ENCODE data around the gene ACER3.
"Not testable (repeated sequence)": the region's sequence is repeated elsewhere in the genome, so short reads cannot be mapped to it uniquely, and the experiment has no call there.

Gene ACER3

DNA sequence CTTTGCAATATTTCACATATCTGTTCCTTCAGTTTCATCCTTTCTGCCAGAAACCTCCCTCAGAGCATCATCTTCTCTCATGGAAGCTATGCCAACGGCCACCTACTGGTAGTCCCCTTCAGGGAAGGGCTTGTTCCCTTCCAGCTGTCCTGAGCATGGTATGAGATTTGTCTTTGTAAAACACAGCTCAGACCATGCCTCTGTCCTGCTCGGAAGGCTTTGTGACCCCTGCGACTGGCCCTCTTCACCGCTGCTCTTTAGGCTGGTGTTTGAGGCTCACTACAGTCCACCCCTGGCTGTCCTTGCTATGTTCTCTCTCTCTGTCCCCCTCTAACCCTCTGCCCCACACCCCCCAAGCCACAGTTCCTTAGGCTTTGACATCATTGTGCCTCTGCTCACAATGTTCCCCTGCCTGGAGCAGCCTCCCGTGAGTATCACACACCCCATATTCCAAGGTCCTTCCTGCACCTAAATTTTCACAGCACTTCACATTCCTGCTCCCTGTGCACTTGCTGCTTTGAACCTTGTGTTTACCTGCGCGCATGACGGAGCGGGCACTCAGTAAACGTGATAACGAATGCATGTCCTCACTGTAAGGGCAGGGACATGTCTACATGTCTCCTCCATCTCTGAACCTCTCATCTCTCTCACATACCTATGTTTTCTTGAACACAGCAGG lies 24.0 kb upstream of the ACER3 start:
- DNase-seq (ENCODE audit: low read depth) = no peak

DNA sequence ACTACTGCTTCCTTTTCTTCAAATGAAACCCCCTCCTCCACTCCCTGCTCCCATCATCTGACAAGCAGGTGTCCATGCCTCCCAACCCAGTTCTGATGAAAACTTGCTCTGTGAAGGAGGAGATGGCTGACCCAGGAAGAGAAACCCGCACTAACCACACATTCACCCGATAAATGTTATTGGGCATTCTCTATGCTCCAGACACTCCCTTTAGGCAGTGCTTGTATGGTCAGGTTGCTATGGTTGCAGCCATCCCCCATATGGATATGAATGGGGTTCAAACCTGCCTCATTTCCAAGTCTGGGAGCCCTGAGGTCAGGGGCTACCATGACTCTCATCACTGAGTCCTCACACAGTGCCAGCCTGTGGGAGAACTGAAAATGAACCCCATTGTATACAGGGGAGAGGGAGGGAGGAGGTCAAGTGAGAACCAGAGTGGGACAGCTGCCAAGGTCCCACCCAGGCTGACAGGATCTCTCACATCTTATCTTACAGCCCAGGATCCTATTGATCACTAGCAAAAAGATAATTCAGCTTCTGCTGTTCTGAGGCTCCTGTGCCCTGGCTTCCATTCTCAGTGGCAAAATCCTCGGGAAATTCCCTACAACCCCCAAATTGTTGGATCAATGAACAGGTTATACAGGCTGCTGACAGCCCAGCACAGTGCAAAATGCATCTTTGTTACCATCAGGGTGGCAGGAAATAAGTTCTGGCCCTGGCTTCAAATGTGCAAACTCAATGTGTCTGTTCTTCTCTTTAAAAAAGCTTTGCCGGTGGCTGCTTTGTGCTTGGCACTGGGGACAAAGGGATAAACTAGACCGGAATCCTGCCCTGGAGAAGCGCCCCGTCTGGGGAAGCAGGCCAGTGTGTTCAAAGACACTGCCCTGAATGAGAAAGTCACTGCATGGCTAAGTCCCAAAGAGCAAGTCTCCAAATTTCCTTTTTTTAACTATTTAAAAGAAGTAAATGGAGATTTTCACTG lies 22.7 kb upstream of the ACER3 start:
- no peak for DNase-seq (ENCODE audit: low read depth)

DNA sequence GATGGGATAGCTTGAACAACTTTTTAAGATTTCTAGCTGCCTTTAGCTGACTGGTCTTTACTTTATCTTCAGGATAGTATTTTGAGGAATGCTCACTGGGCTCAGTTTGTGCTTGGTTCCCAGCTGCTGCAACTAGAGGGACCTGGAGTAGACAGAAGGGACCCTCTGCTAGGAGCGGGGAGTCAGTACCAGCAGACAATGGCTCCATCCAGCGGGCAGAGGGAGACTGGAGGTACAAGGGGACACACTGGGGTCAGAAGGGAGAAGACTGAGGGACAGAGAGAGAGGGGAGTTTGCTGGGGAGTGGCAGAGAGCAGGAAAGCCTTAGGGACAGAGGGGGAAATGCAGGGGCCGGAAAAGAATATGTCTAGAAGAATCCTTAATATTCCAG lies 22.0 kb upstream of the ACER3 start:
- DNase-seq (ENCODE audit: low read depth) = no peak

DNA sequence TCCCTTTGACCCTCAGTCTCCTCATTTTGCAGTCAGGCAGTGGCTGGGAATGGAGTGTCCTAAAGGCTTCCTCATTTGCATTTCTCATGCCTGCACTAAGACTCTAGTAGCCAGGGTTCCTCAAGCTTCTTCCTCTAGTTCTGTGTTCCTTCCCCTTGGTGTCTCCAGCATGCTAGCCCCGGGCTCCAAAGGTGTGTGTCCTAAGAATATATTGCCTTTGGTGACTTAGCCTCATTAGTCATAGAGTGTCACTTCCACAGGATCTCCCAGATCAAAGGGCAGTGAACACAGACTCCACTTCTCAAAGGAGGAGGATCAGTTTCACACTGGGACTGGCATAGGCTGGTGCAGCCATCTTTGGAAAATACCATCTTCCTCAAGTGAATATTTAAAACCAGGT lies 21.4 kb upstream of the ACER3 start:
- no peak for DNase-seq (ENCODE audit: low read depth)

DNA sequence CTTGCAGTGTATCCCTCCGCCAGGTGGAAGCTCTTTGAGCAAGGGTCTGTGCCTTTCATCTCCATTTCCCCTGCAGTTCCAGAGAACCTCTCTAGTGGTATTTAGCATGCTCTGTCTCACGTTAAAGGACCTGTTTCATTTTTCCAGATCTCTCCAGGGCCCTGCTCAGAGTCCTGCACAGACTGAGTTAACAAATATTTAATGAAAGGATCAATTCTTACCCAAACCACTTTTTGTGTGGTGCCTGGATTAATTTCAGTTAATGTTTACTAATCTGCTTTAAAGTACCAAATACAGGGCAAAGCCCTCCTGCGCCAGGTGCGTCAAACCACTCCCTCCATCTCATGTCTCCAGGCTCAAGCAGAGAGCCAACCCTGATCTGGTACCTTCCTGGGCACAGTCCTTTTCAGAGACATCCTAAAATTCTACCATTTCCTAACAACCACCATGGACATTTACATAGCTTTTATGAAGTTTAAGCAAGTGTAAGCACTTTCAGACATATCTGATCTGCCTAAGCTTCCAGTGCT lies 18.7 kb upstream of the ACER3 start:
- no peak for DNase-seq (ENCODE audit: low read depth)

DNA sequence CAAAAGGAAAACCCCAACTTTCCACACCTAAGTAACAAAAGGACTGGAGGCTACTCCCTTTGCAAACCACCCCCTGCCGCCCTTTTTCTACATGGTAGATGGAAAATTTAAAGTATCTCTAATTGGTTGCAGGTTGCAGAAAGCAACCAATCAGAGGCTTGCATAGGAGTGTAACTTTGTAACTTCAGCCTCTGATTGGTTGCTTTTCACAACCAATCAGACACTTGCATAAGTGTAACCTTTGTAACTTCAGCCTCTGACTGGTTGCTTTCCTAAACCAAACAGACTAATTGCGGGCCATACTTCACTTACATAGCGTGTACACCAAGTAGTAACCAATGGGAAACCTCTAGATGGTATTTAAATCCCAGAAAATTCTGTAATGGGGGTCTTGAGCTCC lies 16.8 kb upstream of the ACER3 start:
- DNase-seq (ENCODE audit: low read depth) = no peak

DNA sequence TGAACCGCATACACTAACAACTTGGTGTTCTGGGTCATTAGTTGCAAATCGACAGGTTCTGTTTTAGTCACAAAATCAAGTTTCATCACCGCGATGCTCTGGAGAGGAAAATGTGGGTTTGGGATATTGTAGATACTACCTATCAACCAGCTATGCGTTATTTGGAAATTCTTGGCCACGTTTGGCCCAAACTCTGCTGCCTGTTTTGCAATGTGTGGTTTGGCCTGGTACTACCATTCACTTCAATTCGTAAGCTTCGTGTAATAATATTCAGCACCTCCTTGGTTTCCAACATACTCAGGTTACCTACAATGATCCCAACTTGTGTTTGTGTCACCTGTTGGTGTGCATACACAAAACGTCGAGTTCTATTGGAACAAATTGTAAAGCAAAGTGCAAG lies 16.2 kb upstream of the ACER3 start:
- DNase-seq (ENCODE audit: low read depth) = no peak

DNA sequence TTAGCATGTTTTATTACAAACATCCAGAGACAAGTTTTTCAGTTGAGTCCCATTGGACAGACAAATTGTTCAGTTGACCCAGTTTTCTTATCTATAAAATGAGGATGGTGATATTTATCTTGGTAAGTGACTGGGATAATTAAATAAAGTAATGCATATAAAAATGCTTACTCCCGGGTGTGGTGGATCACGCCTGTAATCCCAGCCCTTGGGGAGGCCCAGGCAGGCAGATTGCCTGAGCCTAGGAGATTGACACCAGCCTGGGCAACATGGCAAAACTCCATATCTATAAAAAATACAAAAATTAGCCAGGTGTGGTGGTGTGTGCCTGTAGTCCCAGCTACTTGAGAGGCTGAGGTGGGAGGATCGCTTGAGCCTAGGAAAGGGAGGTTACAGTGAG lies 15.6 kb upstream of the ACER3 start:
- DNase-seq (ENCODE audit: low read depth) = no peak

DNA sequence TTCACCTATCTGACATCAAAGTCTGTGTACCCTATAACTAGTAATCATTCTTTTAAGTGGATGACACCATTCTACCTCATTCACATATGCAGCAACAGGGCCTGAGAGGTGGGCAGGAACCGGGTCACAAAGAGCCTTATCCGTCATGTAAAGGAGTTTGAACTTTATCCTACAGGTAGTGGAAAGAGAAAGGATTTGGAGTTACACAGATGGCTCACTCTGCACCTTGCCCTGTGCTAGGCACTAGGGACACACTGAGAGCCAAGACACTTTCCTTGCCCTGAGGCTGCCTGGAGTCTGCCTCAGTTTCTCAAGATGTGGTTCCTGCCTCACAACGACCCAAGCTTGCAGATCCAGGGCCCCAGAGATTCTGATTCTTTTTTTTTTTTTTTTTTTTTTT lies 14.3 kb upstream of the ACER3 start:
- no peak for DNase-seq (ENCODE audit: low read depth)

DNA sequence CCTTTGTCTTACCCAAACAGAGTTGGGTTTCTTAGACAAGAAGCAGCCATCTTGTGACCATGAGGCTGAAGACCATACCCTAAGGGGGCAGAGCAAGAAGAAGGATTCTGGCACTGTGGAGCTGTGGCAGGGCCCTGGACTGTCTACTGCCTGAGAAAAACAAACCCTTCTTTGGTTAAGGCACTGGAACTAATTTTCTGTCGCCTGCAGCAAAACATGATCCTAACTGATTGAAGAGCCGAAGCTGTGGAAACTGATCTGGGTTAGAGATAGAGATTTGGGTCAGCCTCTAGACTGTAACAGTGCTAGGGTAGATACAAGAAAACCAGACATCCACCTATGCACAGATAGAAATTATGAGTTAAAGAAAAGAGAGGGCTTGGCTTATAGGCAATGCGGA lies 11.3 kb upstream of the ACER3 start:
- DNase-seq (ENCODE audit: low read depth) = no peak

DNA sequence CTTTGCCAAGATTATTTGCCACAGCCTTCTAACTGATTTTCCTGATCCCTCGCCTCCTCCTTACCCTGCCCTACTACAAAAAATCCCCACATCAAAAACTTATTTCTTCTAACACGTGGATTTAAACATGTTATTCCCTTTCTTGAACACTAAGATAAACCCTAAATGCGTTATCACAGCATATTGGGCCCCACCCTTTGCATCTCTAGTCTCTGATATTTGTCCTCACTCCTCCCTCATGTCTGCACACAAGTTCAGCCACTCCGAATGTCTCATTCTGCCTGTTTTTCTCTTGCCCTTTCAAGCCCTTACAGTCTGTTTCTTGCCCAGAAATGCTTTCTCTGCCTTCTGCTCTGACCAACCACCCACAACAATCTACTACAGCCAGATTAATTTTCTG lies 10.6 kb upstream of the ACER3 start:
- no peak for DNase-seq (ENCODE audit: low read depth)

DNA sequence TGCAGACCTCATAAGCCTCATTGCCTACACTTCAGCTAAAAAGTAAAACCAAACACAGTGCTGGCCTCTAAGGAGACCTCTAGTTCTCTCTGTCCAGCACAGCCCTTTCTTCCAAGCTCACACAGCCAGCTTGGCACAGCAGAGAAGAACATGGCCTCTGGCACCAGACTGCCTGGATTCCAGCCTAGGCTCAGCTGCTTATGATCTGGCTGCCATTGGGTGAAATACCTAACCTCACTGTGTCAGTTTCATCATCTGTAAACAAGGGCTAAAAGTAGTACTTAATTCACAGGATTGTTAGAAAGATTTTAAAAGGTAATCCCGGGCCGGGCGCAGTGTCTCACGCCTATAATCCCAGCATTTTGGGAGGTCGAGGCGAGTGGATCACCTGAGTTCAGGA lies 9.9 kb upstream of the ACER3 start:
- DNase-seq (ENCODE audit: low read depth) = no peak

DNA sequence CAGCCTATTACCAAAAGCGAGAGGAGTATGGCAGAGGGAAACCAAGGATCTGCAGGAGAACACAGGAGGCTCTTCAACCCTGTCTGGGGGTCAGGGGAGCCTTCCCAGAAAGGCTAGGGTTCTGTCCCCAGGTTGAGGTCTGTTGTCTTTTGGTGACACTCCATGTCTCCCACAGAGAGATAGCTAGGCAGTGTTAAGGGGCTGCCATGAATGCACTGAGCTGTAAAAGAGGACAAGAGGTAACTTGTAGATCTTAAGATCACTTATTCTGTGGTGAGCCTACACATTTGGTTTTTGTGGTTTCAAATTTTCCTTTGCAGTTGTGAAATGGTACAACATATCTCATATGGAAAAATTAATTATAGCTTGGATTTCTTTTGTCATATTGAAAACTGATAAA lies 6.0 kb upstream of the ACER3 start:
- no peak for DNase-seq (ENCODE audit: low read depth)

DNA sequence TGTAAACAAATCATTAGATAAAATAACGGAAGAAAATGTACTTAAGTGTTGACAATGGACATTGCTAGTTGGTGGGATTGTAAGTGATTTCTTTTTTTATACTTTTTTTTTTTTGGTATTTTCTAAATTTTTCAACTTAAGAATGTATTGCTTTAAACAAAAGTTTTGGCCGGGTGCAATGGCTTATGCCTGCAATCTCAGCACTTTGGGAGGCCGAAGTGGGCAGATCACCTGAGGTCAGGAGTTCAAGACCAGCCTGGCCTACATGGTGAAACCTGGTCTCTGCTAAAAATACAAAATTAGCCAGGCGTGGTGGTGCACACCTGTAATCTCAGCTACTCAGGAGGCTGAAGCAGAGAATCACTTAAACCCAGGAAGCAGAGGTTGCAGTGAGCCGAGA lies 5.0 kb upstream of the ACER3 start:
- not testable (repeated sequence) for DNase-seq (ENCODE audit: low read depth)

DNA sequence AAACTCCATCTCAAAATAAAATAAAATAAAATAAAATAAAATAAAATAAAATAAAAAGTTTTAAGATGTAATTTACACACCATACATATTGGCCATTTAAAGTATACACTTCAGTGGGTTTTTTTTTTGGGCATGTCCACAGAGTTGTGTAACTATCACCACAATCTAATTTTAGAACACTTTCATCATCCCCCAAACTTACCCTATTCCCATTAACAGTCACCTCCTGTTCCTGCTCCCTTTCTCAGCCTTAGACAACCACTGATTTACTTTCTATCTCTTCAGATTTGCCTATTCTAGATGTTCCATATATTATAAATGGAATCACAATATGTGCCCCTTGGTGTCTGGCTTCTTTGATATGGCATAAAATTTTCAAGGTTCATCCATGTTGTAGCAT lies 4.6 kb upstream of the ACER3 start:
- no peak for DNase-seq (ENCODE audit: low read depth)

DNA sequence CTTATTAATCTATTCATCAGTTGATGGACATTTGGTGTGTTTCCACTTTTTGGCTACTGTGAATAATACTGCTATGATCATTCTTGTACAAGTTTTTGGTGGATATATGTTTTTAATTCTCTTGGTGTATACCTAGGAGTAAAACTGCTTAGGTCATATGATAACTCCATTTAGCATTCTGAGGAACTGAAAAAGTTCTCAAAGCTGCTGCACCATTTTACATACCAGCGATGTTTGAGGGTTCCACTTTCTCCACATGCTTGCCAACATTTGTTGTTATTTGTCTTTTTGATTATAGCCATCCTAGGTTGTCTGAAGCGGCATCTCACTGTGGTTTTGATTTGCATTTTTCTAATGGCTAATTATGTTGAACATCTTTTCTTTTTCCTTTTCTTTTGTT lies 4.1 kb upstream of the ACER3 start:
- DNase-seq (ENCODE audit: low read depth) = no peak

DNA sequence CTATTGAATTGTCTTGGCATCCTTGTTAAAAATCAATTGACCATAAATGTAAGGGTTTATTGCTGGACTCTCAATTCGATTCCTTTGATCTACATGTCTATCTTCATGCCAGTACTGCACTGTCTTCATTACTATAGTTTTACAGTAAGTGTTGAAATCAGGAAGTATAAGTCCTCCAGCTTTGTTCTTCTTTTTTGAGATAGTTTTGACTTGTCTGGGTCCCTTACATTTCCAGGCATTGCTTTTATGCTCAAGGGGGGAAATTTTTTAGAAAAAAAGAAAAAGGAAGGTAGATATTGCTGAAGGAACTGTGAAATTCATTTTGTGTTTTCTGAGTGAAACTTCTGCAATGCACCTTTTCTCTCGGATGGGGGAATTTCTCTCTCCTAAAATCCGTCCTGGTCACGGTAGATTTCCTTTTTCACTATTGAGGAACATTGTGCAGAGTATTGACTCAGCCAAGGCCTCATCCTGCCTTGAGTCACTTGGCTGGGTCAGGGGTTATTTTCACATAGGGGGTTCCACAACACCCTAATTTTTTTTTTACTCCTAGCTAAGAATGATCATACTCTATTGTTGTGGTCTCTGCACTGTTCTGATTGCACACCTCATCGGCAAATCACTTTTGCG lies 2.8 kb upstream of the ACER3 start:
- DNase-seq (ENCODE audit: low read depth) = no peak

DNA sequence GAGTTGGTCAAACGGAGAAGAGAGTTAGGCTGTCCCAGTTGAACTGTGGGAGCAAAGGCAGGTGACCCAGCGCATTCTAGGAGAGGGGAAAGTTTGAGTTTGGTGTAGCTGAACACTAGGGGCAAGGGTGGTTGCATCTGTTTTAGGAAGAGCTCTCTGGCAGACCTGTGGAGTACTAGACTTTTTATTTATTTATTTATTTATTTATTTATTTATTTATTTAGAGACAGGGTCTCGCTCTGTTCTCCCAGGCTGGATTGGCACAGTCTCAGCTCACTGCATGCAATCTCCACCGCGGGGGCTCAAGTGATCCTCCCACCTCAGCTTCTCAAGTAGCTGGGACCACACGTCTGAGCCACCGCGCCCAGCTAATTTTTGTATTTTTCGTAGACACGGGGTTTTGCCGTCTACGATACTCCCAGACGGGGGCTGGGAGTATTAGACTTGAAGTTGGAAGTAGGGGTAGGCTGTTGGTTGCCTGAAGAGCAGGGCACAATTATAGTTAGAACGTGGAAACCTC lies 950 bp upstream of the ACER3 start:
- DNase-seq (ENCODE audit: low read depth) = no peak

DNA sequence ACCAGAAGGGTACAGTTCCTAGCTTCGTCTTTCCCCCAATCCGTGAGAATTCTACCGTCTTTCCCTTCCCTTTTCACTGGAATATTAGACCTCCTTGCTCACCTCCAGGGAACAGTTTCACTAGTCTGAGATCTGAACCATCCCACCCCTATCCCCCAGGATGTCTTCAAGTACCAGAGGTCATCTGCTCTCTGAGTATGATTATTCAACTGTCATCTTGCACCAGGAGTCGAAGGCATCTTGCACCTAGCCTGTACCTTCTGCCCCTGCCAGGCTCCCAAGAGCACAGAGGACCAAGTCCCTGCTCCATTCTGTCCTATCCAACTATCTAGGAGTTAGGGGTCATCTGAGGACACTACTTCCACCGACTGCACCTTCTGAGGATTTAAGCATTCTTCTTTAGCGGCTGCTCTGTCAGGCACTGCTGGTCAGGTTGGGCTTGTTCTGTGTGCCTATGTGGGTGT lies 804 bp downstream of the ACER3 start:
- DNase-seq (ENCODE audit: low read depth) = no peak

DNA sequence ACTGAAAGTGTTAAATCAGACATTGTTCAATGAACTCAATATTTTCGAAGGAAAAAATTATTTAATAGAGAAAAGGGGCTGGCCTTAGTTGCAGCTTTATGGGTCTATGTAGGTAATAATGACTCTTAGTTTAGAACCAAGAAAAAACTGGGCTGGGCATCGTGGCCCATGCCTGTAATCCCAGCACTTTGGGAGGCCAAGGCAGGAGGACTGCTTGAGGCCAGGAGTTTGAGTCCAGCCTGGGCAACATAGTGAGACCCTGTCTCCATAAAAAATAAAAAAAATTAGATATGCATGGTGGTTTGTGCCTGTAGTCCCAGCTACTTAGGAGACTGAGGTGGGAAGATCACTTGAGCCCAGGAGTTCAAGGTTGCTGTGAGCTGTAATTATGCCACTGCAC lies 2.1 kb downstream of the ACER3 start:
- not testable (repeated sequence) for DNase-seq (ENCODE audit: low read depth)

DNA sequence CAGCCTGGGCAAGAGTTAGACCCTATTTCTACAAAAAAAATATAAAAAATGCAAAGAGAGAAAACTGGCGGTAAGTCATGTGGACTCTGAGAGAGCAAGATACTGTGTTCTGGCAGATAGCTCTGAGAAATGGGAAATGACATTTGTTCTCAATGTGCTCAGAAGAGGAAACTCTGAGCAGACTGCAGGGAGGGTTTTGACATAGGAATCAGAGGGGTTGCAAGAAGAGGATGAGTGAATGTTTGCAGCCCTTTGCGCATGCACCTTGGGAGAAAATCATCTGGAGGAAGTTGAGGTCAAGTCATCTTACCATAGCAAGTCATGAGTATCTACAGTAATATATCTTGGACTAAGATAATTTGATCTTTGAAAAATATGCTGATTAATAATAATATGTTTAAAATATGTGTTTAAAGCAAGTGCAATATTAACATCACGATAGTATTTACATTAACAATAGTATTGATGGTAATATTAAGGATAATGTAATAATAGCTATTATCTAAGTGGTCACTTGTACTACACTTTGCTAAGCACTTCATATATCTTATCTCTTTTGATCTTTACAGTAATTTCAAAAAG lies 2.6 kb downstream of the ACER3 start:
- DNase-seq (ENCODE audit: low read depth) = no peak

All from non-pigmented ciliary epithelial cell (primary cell).